NCI-H2081 treated with DMSO at 0.1 percent for 48 hours (cell line): ENCODE data around the gene ZRANB3.
"Not testable (repeated sequence)": the region's sequence is repeated elsewhere in the genome, so short reads cannot be mapped to it uniquely, and the experiment has no call there.

Source experiments
- DNase-seq: peaks from one replicate; lab custom pipeline; 2025; lab: John Stamatoyannopoulos, UW

ZRANB3 gene

DNA sequence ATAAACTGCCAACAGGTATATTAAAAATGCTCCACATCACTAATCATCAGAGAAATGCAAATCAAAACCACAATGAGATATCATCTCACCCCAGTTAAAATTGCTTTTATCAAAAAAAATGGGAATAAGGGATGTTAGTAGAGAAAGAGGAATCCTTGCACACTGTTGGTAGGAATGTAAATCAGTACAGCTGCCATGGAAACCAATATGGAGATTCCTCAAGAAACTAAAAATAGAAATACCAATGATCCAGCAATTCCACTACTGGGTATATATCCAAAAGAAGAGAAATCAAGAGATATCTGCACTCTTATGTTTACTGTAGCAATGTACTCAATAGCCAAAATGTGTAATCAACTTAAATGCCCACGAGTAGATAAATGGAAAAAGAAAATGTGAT is 40.6 kb downstream of the ZRANB3 start:
- no peak for DNase-seq

DNA sequence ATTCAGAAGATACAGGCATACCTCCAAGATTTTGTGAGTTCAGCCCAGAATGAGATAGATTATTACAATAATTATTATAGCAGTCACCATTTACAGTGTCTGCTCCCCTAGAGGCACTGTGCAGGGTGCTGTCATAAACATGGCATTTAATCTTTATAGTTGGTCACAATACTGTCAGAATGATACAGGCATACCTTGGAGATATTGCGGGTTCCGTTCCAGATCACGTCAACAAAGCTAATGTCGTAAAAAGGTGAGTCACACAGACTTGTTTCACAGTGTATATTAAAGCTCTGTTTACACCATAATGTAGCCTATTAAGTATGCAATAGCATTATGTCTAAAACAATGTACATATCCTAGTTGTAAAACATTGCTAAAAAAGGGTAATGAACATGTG is 45.6 kb downstream of the ZRANB3 start:
- DNase-seq, result no peak

DNA sequence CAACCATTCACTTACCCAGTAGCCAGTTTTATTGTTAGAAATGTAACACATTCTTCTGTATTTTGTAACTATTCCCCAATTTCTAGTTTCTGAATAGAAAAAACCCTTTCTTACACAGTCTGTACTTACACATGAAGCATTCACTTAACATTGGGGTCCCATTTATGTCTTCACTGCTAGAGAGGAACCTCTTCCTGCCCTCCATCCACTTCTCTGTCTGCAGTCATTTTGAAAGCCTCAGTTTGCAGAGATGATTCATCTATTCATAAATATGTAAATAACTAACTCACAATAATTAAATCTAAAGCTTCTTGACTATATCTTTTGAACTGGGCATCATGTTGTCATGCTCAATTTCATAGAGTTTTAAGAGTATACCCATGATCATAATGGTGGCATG is 55.9 kb downstream of the ZRANB3 start:
- no peak for DNase-seq

DNA sequence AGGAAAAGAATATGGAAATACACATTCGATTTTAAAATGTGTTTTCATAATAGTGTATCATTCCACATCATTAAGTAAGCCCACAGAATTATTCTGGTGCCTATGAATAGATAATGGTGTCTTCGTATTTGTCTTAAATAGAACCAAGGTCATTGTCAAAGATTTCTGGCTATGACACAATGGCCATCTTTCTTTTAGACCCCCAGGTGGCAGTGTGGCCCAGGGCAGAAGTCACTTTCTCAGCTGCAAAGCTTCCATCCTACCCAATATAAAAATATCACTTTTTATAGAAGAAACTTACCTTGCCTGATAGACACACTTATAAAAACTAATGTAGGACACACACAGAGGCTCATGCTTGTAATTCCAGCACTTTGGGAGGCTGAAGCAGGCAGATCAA is 57.5 kb downstream of the ZRANB3 start:
- no peak for DNase-seq

DNA sequence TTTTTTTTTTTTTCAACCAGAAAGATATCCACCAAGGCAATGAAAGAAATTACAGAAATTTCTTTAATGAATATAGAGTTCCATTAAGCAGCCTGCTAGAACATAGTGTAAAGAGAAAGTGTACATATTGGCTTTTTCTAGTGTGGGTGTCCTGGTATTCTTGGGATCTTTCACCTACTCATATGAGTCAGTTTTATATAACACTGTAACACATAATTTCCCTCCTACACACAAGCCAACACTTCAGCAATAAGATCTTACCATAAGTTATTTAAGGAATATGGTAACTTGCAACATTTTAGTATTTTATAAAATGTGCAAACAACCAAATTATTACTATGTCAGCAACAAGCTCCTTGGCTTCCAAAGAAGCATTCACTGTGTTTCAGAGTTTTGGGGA is 59.9 kb downstream of the ZRANB3 start:
- DNase-seq, result no peak

DNA sequence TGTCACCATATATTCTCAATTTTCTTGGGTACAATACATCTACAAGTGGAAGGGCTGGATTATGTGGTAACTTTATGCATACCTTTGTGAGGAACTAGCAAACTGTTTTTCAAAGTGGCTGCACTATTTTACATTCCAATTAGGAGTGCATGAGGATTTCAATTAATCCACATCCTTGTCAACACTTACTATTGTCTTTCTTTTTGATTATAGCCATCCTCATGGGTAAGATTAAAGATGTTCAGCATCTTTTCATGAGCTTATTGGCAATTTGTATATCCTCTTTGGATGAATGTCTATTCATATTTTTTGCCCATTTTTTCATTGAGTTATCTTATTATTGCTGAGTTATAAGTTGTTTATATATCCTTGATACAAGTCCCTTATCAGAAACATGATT is 73.7 kb downstream of the ZRANB3 start:
- DNase-seq, result no peak

DNA sequence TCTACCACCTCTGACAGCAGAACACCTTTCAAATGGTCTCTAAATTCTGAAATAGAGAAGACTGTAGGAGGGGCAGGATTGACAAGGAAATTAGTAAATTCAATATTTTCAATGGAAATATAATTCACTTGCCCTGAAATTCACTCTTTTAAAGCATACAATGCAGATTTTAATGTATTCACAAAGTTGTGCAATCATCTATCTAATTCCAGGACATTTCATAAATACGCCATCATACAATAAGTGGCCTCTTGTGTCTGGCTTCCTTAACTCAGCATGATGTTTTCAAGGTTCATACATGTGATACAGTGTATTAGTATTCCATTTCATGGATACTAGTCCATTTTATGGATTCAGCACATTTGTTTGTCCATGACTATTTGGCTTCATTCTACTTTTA is 74.2 kb downstream of the ZRANB3 start:
- DNase-seq, result no peak

DNA sequence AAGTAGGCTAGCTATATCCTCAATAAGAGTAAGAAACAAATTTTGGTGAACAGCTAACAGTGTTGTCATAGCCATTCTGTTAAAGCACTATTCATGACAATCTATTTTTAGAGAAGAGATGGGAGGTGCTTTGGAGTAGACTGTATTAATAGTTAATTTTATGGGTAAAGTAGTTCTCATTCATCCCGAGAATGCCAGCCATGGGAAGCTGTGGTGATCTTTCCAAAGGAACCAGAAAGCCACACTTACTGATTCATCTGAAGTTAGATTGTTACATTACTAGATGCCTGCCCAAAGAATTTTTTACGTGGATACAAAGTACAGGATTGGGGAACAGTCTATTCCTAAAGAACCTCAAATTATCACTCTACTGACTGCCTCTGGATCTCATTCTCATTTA is 74.6 kb downstream of the ZRANB3 start:
- no peak for DNase-seq

DNA sequence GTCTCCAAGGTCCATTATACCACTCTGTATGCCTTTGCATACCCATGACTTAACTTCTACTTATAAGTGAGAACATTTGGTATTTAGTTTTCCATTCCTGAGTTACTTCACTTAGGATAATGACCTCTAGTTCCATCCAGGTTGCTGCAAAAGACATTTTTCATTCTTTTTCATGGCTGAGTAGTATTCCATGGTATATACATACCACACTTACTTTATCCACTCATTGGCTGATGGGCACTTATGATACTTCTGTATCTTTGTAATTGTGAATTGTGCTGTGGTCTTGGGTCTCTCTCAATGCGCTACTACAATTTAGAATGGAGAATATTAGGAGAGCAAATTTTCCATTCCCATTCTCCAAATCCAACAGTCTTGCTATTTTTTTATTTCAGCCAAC is 76.4 kb downstream of the ZRANB3 start:
- DNase-seq, result no peak

DNA sequence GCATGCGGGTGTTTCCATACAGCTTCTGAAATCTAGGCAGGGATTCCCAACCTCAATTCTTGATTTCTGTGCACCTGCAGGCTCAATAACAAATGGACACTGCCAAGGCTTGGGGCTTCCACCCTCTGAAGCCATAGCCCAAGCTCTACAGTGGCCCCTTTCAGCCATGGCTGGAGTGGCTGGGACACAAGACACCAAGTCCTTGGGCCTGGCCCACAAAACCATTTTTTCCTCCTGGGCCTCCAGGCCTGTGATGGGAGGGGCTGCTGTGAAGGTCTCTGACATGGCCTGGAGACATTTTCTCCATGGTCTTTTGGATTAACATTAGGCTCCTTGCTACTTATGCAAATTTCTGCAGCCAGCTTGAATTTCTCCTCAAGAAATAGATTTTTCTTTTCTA is 78.0 kb downstream of the ZRANB3 start:
- DNase-seq, result not testable (repeated sequence)

DNA sequence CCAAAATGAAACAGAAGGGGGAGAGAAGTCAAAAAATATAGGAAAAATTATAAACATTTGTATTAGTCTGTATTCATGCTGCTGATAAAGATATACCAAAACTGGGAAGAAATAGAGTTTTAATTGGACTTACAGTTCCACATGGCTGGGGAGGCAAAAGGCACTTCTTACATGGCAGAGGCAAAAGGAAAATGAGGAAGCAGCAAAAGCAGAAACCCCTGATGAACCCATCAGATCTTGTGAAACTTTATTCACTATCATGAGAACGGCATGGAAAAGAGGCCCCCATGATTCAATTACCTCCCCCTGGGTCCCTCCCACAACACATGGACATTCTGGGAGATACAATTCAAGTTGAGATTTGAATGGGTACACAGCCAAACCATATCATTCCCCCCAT is 79.1 kb downstream of the ZRANB3 start:
- DNase-seq, result no peak

DNA sequence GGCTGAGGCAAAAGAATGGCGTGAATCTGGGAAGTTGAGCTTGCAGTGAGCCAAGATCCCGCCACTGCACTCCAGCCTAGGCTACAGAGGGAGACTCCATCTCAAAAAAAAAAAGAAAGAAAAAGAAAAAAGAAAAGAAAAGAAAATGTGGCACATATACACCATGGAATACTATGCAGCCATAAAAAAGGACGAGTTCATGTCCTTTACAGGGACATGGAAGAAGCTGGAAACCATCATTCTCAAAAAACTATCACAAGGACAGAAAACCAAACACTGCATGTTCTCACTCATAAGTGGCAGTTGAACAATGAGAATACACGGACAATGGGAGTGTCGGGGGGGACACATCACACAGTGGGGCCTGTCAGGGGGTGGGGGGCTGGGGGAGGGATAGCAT is 88.0 kb downstream of the ZRANB3 start:
- not testable (repeated sequence) for DNase-seq

DNA sequence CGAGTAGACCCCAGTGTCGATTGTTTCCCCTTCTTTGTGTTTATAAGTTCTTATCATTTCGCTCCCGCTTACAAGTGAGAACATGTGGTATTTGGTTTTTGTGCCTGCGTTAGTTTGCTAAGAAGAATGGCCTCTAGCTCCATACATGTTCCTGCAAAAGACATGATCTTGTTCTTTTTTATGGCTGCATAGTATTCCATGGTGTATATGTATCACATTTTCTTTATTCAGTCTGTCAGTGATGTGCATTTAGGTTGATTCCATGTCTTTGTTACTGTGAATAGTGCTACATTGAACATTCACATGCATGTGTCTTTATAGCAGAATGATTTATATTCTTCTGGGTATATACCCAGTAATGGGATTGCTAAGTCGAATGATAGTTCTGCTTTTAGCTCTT is 95.9 kb downstream of the ZRANB3 start:
- DNase-seq, result not testable (repeated sequence)

DNA sequence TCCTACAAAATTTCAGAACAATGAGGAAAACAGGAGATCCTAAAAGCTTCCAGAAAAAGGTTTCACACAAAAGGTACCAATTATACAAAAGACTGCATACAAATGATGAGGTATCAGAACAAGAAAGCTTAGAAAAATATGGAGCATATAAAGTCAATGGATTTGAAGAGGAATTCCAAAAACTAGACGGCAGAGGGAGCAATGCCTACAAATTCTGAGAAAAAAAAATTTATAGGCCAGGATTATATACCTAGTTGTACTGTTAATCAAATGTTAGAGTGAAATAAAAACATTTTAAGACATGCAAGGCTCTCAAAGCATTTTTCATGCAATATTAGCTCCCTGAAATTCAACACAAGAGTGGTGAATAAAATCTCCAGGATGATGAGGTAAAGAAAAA is 106.2 kb downstream of the ZRANB3 start:
- DNase-seq, result no peak

DNA sequence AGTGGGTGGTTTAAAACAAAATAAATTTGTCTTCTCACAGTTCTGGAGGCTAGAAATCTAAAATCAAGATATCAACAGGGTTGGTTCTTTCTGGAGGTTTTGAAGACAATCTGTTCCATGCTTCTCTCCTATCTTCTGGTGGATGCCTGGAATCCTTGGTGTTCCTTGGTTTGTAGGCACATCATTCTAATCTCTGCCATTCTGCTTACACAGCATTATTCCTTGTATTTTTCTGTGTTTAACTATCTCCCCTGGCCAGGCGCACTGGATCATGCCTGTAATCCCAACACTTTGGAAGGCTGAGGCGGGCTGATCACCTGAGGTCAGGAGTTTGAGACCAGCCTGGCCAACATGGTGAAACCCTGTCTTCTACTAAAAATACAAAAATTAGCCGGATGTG is 108.1 kb downstream of the ZRANB3 start:
- DNase-seq, result no peak

DNA sequence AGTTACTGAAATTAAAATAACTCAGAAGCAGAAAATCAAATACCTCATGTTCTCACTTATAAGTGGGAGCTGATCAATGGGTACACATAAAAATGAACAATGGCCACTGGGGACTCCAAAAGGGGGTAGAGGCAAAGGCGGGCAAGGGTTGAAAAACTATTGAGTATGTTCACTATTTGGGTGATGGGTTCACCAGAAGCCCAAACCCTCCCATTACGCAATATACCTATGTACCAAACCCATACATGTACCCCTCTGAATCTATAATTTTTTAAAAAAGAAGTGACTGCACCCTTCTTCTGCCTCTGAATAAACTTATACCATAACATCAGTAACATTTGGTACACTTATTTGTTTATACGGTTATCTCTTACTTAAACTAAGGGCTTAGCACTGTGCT is 119.4 kb downstream of the ZRANB3 start:
- DNase-seq, result no peak

DNA sequence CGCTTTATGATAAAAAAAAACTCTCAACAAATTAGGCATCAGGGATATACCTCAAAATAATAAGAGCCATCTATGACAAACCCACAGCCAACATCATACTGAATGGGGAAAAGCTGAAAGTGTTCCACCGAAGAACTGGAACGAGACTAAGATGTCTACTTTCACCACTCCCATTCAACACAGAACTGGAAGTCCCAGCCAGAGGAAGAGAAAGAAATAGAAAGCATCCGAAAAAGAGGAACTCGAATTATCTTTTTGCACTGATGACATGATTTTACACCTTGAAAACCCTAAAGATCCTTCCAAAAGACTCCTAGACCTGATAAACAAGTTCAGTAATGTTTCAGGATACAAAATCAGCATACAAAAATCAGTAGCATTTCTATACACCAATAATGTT is 121.6 kb downstream of the ZRANB3 start:
- DNase-seq, result no peak

DNA sequence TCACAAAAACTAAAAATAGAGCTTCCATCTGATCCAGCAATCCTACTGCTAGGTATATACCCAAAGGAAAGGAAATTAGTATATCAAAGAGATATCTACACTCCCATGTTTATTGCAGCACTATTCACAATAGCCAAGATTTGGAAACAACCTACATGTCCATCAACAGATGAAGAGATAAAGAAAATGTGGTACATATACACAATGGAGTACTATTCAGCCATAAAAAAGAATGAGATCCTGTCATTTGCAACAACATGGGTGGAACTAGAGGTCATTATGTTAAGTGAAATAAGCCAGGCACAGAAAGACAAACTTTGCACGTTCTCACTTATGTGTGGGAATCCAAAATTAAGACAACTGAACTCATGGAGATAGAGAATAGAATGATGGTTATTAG is 134.8 kb downstream of the ZRANB3 start:
- not testable (repeated sequence) for DNase-seq

DNA sequence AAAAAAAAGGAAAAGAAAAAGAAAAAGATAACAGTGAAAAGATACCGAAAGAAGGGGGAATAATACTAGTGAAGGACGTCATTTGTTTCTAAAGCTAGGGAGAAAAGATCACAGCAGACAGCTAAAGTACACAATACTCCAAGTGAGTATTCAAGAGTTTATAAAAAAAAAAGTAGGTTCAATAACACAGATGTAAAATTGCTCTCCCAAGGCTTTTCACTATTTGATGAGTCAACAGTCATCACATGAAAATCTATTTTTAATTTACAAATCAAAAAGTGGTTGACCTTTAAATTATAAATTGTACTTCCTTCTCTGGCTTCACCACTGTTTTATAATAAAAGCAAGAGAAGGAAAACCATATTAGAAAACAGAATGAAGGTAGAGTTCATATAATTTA is 144.0 kb downstream of the ZRANB3 start:
- DNase-seq, result no peak

DNA sequence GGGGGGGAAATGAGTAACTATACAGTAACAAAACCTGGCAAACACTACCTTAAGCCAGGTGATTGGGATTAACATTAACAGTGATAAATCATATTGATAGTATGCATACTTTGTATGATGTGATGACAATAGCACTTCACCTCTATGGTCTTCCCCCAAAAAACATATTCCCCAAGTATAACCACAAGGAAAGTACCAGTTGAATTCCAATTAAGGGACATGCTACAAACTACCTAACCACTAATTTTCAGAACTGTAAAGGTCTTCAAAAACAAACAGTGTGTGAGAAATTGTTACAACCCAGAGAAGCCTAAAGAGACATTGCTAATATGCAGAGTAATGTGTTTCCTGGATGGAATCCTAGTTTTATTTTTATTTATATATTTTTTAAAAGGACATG is 152.4 kb downstream of the ZRANB3 start:
- no peak for DNase-seq

DNA sequence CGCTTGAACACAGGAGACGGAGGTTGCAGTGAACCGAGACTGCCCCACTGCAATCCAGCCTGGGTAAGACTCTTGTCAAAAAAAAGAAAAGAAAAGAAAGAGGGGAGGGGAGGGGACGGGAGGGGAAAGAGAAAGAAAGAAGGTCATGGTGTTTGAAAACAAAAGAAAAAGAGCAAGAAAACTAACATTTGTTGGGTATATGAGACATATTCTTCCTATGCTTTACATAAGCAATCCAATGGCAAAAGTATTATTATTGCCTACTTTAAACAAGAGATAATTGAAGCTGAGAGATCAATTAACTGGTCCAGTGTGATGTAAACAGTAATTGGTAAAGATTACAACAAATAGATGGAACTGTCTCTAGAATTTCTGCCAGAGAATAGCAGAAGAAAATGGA is 157.3 kb downstream of the ZRANB3 start:
- no peak for DNase-seq

DNA sequence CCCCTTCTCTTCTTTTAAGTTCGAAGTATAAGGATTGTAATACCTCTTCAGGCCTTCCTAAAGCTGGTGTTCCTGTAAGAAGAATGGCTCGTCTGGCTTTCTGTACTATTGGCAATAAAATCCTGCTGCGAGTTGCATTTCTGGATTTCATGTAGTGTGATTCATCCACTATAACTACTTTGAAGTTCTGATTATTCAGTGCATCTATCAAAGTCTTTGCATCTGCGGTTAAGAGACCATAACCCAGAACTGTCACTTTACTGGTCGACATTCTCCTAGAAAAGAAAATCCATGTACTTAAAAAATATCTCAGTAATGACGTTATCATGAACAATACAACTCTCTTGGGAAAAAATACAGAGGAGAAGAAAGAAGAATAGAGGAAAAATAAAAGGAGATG is 181.1 kb downstream of the ZRANB3 start:
- no peak for DNase-seq

DNA sequence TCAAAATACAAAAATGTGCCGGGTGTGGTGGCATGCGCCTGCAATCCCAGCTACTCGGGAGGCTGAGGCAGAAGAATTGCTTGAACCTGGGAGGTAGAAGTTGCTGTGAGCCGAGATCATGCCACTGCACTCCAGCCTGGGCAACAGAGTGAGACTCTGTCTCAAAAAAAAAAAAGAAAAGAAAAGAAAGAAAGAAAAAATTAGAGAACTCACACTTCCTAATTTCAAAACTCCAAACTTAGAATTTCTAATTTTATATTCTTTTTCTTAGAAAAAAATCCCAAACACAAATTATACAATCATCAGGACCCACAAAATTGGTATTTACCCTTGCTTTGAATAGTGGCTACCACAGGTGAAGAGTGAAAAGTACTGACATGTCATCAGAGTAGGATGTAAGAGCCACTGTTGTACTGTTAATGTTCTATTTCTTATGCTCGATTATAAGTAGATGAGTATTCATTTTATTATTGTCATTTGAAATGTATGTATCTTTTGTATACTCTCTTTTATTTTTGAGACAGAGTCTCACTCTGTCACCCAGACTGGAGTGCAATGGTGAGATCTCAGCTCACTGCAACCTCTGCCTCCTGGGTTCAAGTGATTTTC is 182.8 kb downstream of the ZRANB3 start:
- DNase-seq, result not testable (repeated sequence)

DNA sequence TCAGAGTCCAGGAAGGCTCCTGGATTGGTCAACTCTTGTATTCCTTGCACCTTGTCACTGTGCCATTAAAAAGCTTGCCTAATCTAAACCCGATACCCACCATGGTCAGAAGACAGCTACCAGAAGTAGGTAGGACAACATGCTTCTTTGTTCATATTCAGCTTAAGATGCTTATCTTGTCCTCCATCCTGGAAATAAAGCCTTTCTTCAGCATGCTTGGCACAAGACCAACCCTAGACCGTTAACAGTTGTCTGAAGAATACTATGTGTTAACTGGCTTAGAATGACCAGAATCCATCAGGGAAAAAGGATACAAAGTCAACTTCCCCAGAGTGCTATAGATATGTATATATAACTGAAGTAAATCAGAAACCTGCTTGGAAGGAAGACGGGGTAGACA is 193.9 kb downstream of the ZRANB3 start:
- DNase-seq, result no peak

DNA sequence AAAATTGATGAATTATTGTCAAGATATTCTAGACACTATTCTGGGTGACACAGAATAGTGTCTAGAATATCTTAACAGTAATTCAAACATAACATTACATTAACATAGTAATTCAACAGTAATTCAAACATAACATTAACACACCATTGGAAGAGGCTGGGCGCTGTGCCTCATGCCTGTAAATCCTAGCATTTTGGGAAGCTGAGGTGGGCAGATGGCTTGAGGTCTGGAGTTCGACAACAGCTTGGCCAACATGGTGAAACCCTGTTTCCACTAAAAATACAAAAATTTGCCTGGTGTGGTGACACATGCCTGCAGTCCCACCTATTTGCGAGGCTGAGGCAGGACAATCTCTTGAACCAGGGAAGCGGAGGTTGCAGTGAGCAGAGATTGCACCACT is 195.8 kb downstream of the ZRANB3 start:
- DNase-seq, result no peak
